ENCODE data around the gene ABLIM2. TPM values are rescaled to one million over a fixed set of nuclear protein-coding genes. Genes with fewer than 3 reads are reported as not detected.

The ABLIM2 gene
- total RNA-seq, 4 donors from 2014 or later = 10.6 to 31.7 (median 20.3) TPM

GRCh38 chr4:8002525-8003309 lies 155.9 kb downstream of the ABLIM2 start:
- no peak overlapping the region for H3K4me3 ChIP-seq (ENCODE audit: low read depth, poor library complexity, severe bottlenecking)
- intact Hi-C loops (cut with DNase I; ENCODE audit: low total_unique reads) = no loop called here
- WGBS, 2 donors = 90 to 91% methylated on average over 23 of the region's 23 CpGs
- no peak for DNase-seq (ENCODE audit: low spot score in 2 of 2)
- TF ChIP-seq CTCF (IDR thresholded peaks at IDR 0.05) (no peak), POLR2A (IDR thresholded peaks at IDR 0.05) (no peak)

- intact Hi-C loops (cut with DNase I; ENCODE audit: low total_unique reads) = no loop called here
- TF ChIP-seq POLR2A (IDR thresholded peaks at IDR 0.05) (no peak), CTCF (IDR thresholded peaks at IDR 0.05) (no peak)
- no peak for DNase-seq (ENCODE audit: low spot score in 2 of 2)
- no peak overlapping the region for H3K4me3 ChIP-seq (ENCODE audit: low read depth, poor library complexity, severe bottlenecking)
- 83 to 90% methylated on average over 15 of the region's 15 CpGs for WGBS, 2 donors
Observed at GRCh38 chr4:8001564-8002355, 156.9 kb downstream of the ABLIM2 start.

- no peak overlapping the region for H3K4me3 ChIP-seq (ENCODE audit: low read depth, poor library complexity, severe bottlenecking)
- DNase-seq (ENCODE audit: low spot score in 2 of 2) = no peak
- intact Hi-C loops (cut with DNase I; ENCODE audit: low total_unique reads) = no loop called here
- TF ChIP-seq CTCF (IDR thresholded peaks at IDR 0.05) (no peak), POLR2A (IDR thresholded peaks at IDR 0.05) (no peak)
- WGBS, 2 donors = 80 to 89% methylated on average over 17 to 21 of the region's 25 CpGs
Observed at GRCh38 chr4:8000721-8001491, 157.7 kb downstream of the ABLIM2 start.

- no peak for DNase-seq (ENCODE audit: low spot score in 2 of 2)
- H3K4me3 ChIP-seq (ENCODE audit: low read depth, poor library complexity, severe bottlenecking) = no peak overlapping the region
- intact Hi-C loops (cut with DNase I; ENCODE audit: low total_unique reads) = no loop called here
- WGBS, 2 donors = 90 to 92% methylated on average over 6 to 8 of the region's 8 CpGs
- TF ChIP-seq CTCF (IDR thresholded peaks at IDR 0.05) (no peak), POLR2A (IDR thresholded peaks at IDR 0.05) (no peak)
Observed at GRCh38 chr4:8000247-8000646, 158.4 kb downstream of the ABLIM2 start.

GRCh38 chr4:7999695-8000094 lies 158.9 kb downstream of the ABLIM2 start:
- intact Hi-C loops (cut with DNase I; ENCODE audit: low total_unique reads) = no loop called here
- WGBS, 2 donors = 91% methylated on average over 6 to 8 of the region's 8 CpGs
- no peak for DNase-seq (ENCODE audit: low spot score in 2 of 2)
- H3K4me3 ChIP-seq (ENCODE audit: low read depth, poor library complexity, severe bottlenecking) = no peak overlapping the region
- TF ChIP-seq CTCF (IDR thresholded peaks at IDR 0.05) (no peak), POLR2A (IDR thresholded peaks at IDR 0.05) (no peak)

Measured in lower leg skin (tissue), 4 donors.